Esophagus muscularis mucosa (tissue), 4 donors: ENCODE results near the gene NCR3LG1. TPM values are rescaled to one million over a fixed set of nuclear protein-coding genes. Genes with fewer than 3 reads are reported as not detected.

ENCODE experiments used
- DNase-seq: peaks from one replicate; pipeline ENCODE4 v3.0.0-alpha.2; 2017; ENCODE audit errors: extremely low spot score
- H3K27ac ChIP-seq, 4 donors: fragments of 200-600 bp; sonication (generic); replicated peaks in 1 of 4; 1 replicate in 3 of 4; 2 replicates in 1 of 4; pipeline ENCODE4 v1.5.1; 2016 to 2019; ENCODE audit warnings: mild to moderate bottlenecking in 1 of 4
- H3K27me3 ChIP-seq, 4 donors: fragments of 200-600 bp; sonication (generic); one replicate each; pipeline versions ENCODE4 v1.5.1 to v1.6.0; 2016 to 2019
- H3K36me3 ChIP-seq, 4 donors: fragments of 200-600 bp; sonication (generic); one replicate each; pipeline ENCODE4 v1.5.1; 2016 to 2019
- H3K4me1 ChIP-seq, 4 donors: fragments of 200-600 bp; sonication (generic); one replicate each; pipeline ENCODE4 v1.5.1; 2016 to 2019
- H3K4me3 ChIP-seq, 4 donors: fragments of 200-600 bp; sonication (generic); 1 replicate in 2 of 4; 2 replicates in 2 of 4; pipeline ENCODE4 v1.5.1; 2016 to 2019; ENCODE audit warnings: mild to moderate bottlenecking in 4 of 4, moderate library complexity in 1 of 4
- H3K9me3 ChIP-seq, 4 donors: fragments of 200-600 bp; sonication (generic); 1 replicate in 3 of 4; 2 replicates in 1 of 4; pipeline ENCODE4 v1.5.1; 2016 to 2019
- EP300 ChIP-seq: sonication (generic); formaldehyde crosslinking; IDR thresholded peaks from one replicate; pipeline ENCODE4 v1.6.1; 2017; ENCODE audit warnings: antibody characterized with exemption
- POLR2A ChIP-seq: fragments of 450-650 bp; IDR thresholded peaks from one replicate; pipeline ENCODE4 v1.6.1; 2017; ENCODE audit warnings: antibody characterized with exemption, moderate library complexity, mild to moderate bottlenecking, low read depth
- POLR2AphosphoS5 ChIP-seq, 2 donors: sonication (generic); formaldehyde crosslinking; IDR thresholded peaks; one replicate each; pipeline ENCODE4 v1.6.1; 2017; ENCODE audit warnings: antibody characterized with exemption in 2 of 2
- whole genome bisulfite sequencing: methylation state at CpG from one replicate; pipeline ENCODE4 v1.1.5; 2018; 5-methylcytosine and 5-hydroxymethylcytosine counted together
- intact Hi-C: fragments of 100-400 bp; cut with DNase I; formaldehyde crosslinking; loops from one replicate; pipeline ENCODE4 v1.15.1; 2023
- total RNA-seq, 4 donors: library from RNA; depleted of rRNA; stranded (reverse); fragments of >200 nt; gene quantifications; one replicate each; pipeline versions ENCODE4 v1.1.0 to v1.2.1, GENCODE V29; 2016
- TF ChIP-seq, protein P1 (sequence below), 3 experiments: fragments of 200-600 bp in 2 of 3; fragments of 450-650 bp in 1 of 3; sonication (generic) in 2 of 3; IDR thresholded peaks; one replicate each; pipeline ENCODE4 v1.5.1; 2017 to 2019; ENCODE audit warnings: antibody characterized with exemption in 3 of 3, mild to moderate bottlenecking in 2 of 3, moderate library complexity in 1 of 3

The NCR3LG1 gene
- total RNA-seq, 4 donors from 2014 or later = 1.7 to 3.6 (median 2.4) TPM

DNA sequence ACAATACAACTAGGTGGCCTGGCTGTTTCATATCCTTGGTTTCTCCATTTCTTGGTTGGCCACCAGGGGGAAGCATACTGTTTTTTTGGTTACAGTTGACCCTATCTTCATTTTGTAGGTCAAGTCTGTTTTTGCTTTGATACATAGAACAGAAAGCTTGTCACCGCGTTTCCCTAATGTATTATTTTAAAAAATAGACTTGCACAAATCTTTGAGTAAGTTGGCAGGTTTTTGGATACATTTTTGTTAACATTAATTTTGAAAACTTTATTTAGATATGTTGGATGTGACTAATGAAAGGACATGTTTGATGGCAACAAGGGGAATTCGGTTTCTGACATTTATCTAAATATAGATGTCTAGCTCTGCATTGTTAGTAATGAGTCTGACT is 3.0 kb downstream of the NCR3LG1 start:
- Histone ChIP-seq H3K4me3 (peak overlapping the region in 1 of 4 donors; percentile 67), H3K9me3 (no peaks in the 10 kb centered on the region), H3K27ac (no peak overlapping the region), H3K4me1 (peaks cover 13 to 34% (median 23%) of the 10 kb centered on the region in 4 donors), H3K27me3 (no peaks in the 10 kb centered on the region), H3K36me3 (peaks cover 0 to 7% (median 3%) of the 10 kb centered on the region in 4 donors)
- DNase-seq = no peak
- no peak for TF ChIP-seq POLR2A
- TF ChIP-seq EP300 = no peak
- TF ChIP-seq POLR2AphosphoS5 (IDR thresholded peaks at IDR 0.05) = no peak
- TF ChIP-seq, protein P1, sequence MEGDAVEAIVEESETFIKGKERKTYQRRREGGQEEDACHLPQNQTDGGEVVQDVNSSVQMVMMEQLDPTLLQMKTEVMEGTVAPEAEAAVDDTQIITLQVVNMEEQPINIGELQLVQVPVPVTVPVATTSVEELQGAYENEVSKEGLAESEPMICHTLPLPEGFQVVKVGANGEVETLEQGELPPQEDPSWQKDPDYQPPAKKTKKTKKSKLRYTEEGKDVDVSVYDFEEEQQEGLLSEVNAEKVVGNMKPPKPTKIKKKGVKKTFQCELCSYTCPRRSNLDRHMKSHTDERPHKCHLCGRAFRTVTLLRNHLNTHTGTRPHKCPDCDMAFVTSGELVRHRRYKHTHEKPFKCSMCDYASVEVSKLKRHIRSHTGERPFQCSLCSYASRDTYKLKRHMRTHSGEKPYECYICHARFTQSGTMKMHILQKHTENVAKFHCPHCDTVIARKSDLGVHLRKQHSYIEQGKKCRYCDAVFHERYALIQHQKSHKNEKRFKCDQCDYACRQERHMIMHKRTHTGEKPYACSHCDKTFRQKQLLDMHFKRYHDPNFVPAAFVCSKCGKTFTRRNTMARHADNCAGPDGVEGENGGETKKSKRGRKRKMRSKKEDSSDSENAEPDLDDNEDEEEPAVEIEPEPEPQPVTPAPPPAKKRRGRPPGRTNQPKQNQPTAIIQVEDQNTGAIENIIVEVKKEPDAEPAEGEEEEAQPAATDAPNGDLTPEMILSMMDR (IDR thresholded peaks at IDR 0.05) = peak; percentile 54 to 69 (median 55)
- 46% methylated on average over 3 of the region's 3 CpGs for WGBS
- intact Hi-C loops = no loop called here

- TF ChIP-seq, protein P1 (IDR thresholded peaks at IDR 0.05) = no peak
- TF ChIP-seq EP300 (no peak), POLR2AphosphoS5 (IDR thresholded peaks at IDR 0.05) (no peak), POLR2A (no peak)
- no peak for DNase-seq
- H3K4me1 ChIP-seq = no peaks in the 10 kb centered on the region
- 69% methylated on average over 1 of the region's 1 CpG for WGBS
- intact Hi-C loops = no loop called here
- H3K27ac ChIP-seq = no peak overlapping the region
- no peaks in the 10 kb centered on the region for H3K27me3 ChIP-seq
- peaks cover 35 to 46% (median 41%) of the 10 kb centered on the region in 4 donors for H3K36me3 ChIP-seq
- H3K4me3 ChIP-seq = no peak overlapping the region
- peaks cover 0 to 27% (median 19%) of the 10 kb centered on the region in 4 donors for H3K9me3 ChIP-seq
Observed at GRCh38 chr11:17366495-17366894, 14.9 kb downstream of the NCR3LG1 start.

DNA sequence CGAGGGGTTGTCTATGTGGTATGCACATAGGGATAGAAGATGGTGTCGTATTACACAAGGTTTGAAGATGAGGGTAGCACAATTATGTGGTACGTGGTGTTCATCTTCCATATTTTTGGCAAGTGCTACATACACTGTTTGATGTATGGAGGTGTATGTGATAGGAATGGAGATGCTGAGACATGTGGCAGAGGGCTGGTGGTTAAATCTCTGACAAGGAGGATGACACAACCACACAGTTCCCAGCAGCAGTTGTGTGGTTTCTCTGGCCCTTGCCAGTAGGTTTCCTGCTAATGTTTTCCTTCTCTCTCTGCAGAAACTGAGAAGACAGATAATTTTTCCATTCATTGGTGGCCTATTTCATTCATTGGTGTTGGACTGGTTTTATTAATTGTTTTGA is 17.0 kb downstream of the NCR3LG1 start:
- H3K4me1 ChIP-seq = no peaks in the 10 kb centered on the region
- no peak for DNase-seq
- H3K27me3 ChIP-seq = no peaks in the 10 kb centered on the region
- peaks cover 51 to 67% (median 60%) of the 10 kb centered on the region in 4 donors for H3K36me3 ChIP-seq
- TF ChIP-seq, protein P1 (IDR thresholded peaks at IDR 0.05) = no peak
- no peak for TF ChIP-seq POLR2A
- TF ChIP-seq POLR2AphosphoS5 (IDR thresholded peaks at IDR 0.05) = no peak
- no peak for TF ChIP-seq EP300
- intact Hi-C loops = no loop called here
- H3K9me3 ChIP-seq = peaks cover 0 to 45% (median 32%) of the 10 kb centered on the region in 4 donors
- no peak overlapping the region for H3K27ac ChIP-seq
- WGBS = 87% methylated on average over 3 of the region's 3 CpGs
- no peak overlapping the region for H3K4me3 ChIP-seq

DNA sequence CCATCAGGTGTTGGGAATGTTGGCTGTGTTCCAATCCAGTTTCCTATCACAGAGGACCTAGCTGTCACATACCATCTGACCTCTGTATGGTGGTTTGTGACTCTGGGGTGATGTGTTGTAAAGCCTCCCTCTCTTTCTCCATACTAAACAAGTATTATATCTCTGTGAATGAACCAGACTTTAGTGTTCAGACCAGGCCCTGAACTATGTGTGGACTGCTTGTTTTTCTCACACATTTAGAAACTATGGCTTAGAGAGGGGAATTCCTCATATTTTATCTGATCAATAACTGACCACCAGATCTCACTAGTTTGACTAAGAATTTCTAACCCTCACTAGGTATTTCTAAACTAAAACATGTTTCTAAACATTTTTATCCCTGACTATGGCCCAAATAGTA is 17.5 kb downstream of the NCR3LG1 start:
- Histone ChIP-seq H3K4me3 (no peak overlapping the region), H3K9me3 (peaks cover 0 to 50% (median 32%) of the 10 kb centered on the region in 4 donors), H3K36me3 (peaks cover 51 to 72% (median 61%) of the 10 kb centered on the region in 4 donors), H3K4me1 (no peaks in the 10 kb centered on the region), H3K27me3 (no peaks in the 10 kb centered on the region), H3K27ac (no peak overlapping the region)
- TF ChIP-seq POLR2AphosphoS5 (IDR thresholded peaks at IDR 0.05) (no peak), EP300 (no peak)
- intact Hi-C loops = no loop called here
- DNase-seq = no peak

GRCh38 chr11:17369684-17370243 is 18.2 kb downstream of the NCR3LG1 start:
- no peaks in the 10 kb centered on the region for H3K4me1 ChIP-seq
- H3K9me3 ChIP-seq = peaks cover 0 to 53% (median 32%) of the 10 kb centered on the region in 4 donors
- H3K27me3 ChIP-seq = no peaks in the 10 kb centered on the region
- intact Hi-C loops = no loop called here
- TF ChIP-seq, protein P1 (IDR thresholded peaks at IDR 0.05) = no peak
- no peak for TF ChIP-seq POLR2AphosphoS5 (IDR thresholded peaks at IDR 0.05)
- TF ChIP-seq POLR2A = no peak
- TF ChIP-seq EP300 = no peak
- H3K27ac ChIP-seq = no peak overlapping the region
- H3K4me3 ChIP-seq = no peak overlapping the region
- DNase-seq = no peak
- peaks cover 51 to 76% (median 61%) of the 10 kb centered on the region in 4 donors for H3K36me3 ChIP-seq
- 91% methylated on average over 2 of the region's 2 CpGs for WGBS
